GM18861 (cell line): Measurements from ENCODE around the gene CARD8.
A peak's percentile ranks its signal among the peaks of the same experiment; 100 is the strongest.

Source experiments
- ATAC-seq: cut with Tn5 transposase; IDR thresholded peaks from one replicate; pipeline ENCODE4 v1.9.1; 2021; ENCODE audit not compliant: unreplicated experiment

Gene CARD8

GRCh38 chr19:48175578-48175977 lies 80.1 kb downstream of the CARD8 start:
- ATAC-seq: no peak

DNA sequence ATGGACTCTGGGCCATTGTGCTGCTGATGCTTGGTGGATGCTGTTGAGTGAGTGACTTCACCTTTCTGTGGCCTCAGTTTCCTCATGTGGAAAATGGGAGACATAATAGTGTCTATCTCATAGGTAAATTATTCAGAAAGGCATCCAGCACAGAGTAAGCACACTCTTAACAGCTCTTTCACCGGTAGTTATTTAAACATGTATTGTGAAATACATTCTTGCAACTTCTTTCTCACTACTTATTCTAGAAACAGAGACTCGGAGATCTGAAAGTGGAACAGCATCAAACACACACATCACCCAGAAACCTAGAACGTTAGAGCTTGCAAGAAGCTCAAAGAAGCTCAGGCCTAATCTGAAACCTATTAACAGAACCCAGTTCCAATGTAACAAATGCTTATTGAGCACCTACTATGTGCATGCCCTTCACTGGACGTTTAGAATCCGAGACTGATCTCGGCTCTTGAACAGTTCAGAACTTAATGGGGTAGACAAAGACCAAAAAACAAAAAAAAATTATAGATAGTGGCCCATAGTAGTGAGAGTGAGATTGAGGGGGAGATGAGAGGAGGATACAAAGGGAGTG lies 81.2 kb downstream of the CARD8 start:
- no peak for ATAC-seq

- ATAC-seq: no peak
Observed at GRCh38 chr19:48171710-48172109, 84.0 kb downstream of the CARD8 start.

GRCh38 chr19:48170817-48171347 lies 84.8 kb downstream of the CARD8 start:
- no peak for ATAC-seq

DNA sequence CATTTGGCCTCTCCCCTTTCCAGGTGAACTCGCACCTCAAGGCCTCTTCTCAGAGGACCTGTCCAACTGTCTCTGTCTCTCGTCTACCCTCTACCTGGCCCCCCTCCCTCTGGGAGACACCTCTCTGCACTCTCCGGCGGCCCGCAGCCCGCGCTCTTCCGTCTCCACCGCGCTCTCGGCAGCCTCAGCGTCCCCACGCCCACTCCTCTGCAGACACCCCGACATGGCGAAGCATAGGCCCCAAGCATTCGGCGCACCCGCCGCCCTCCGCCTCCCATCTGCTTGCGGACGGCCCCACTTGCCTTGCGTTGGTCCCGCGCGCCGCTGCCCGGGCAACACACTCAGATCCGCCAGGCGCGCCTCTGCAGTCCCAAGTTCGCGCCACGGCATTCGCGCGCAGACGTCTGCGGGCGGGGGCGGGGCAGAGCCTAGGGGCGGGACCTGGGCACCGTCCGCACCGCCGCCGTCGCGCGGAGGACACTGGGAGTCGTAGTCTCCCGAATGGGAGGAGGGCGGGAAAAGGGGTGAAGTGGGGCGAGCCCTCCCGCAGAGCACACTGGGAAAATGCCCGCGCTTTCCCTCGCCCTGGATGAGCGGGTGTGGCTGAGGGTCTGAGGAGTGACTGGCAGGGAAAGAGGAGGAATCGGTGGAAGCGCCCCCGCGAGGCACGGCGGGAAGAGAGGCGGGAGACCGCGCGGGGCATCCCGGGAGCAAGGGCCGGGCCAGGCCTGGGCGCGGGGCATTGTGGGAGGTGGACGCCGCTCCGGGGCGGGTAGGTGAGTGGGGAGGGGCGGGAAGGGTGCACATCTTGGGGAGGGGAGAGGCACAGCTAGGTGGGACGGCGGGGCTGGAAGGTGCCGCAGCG lies 85.5 kb downstream of the CARD8 start, which contains the start of the genes LIG1 and ZSWIM9:
LIG1 (minus strand) TSS at position 406 of the 865 bp plus-strand sequence. CDS start 4,778 bp downstream, outside the sequence.
ZSWIM9 (plus strand) TSS at position 742 of the 865 bp plus-strand sequence. CDS start 1,123 bp downstream, outside the sequence.
- peak; percentile 61 for ATAC-seq

- ATAC-seq: no peak
Observed at GRCh38 chr19:48169578-48169938, 86.2 kb downstream of the CARD8 start.

- ATAC-seq: no peak
Observed at GRCh38 chr19:48168689-48169088, 87.0 kb downstream of the CARD8 start.

GRCh38 chr19:48158210-48158790 lies 97.4 kb downstream of the CARD8 start:
- ATAC-seq: no peak
